Measurements from ENCODE around the gene SLC15A2.
"Not testable (repeated sequence)": the region's sequence is repeated elsewhere in the genome, so short reads cannot be mapped to it uniquely, and the experiment has no call there.

Gene SLC15A2

DNA sequence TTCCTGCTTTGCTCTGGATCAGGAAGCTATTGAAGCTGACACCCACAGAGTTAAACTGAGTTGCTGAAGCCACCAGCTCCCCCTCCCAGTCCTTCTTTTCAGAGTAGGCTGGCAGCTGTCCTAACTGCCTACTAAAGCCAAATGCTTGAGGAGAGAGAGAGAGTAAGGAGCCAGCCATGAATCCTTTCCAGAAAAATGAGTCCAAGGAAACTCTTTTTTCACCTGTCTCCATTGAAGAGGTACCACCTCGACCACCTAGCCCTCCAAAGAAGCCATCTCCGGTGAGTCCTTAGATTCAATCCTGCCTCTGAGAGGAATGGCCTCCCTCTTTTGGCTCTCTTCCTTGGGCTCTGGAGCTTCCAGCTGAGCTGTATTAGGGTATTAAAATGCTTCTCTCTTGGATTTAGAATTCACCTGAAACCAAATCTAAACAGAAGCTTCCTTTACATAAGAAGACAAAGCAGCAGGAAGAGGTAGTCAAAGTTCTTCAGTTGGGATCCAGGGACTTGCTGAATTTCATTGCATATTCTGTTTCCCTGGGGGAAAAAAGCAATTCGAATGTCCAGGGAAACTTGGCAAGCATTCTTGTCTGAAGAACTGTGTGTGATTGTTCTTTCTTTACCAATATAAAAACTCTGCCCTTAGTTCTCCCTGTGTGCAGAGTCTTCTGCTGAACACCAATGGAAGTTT, at the start of gene SLC15A2:
Gene SLC15A2 (plus strand): TSS at position 101 of the 690 bp plus-strand sequence. CDS start 76 bp downstream, at position 177.
- DNase-seq: no peak

GRCh38 chr3:121844892-121845291, 49.3 kb upstream of the SLC15A2 start:
- DNase-seq: no peak

- no peak for DNase-seq
These were observed 41.9 kb upstream of the SLC15A2 start for GRCh38 chr3:121852256-121852655.

DNA sequence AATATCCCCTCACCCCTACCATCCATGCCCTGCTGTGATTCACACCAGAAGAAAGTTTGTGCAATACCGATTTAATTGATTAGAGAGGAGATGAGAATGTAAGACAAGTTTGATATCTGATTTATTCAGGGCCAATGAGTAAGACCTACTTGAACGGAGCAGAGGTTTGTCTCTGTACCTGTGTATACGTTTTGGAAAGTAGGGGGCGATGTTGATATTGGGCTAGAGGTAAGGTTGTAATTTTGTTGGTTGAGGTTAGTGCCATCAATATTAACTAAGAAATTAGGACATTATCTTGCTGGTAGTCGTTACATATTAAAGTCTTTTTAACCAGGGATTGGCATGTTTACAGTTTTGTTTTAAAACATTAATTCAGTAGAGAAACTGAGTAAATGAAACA, 38.6 kb upstream of the SLC15A2 start:
- DNase-seq: no peak

DNA sequence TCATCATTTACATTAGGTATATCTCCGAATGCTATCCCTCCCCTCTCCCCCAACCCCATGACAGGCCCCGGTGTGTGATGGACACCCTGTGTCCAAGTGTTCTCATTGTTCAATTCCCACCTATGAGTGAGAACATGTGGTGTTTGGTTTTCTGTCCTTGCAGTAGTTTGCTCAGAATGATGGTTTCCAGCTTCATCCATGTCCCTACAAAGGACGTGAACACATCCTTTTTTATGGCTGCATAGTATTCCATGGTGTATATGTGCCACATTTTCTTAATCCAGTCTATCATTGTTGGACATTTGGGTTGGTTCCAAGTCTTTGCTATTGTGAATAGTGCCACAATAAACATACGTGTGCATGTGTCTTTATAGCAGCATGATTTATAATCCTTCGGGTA, 36.4 kb upstream of the SLC15A2 start:
- not testable (repeated sequence) for DNase-seq

DNA sequence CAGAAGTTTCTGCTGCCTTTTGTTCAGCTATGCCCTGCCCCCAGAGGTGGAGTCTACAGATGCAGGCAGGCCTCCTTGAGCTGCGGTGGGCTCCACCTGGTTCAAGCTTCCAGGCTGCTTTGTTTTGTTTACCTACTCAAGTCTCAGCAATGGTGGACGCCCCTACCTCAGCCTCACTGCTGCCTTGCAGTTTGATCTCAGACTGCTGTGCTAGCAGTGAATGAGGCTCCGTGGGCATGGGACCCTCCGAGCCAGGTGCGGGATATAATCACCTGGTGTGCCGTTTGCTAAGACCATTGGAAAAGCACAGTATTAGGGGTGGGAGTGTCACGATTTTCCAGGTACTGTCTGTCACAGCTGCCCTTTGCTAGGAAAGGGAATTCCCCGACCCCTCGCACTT, 31.0 kb upstream of the SLC15A2 start:
- DNase-seq: not testable (repeated sequence)

- DNase-seq: no peak
These were observed 30.4 kb upstream of the SLC15A2 start for GRCh38 chr3:121863801-121864200.

GRCh38 chr3:121869736-121870135, 24.5 kb upstream of the SLC15A2 start:
- no peak for DNase-seq

DNA sequence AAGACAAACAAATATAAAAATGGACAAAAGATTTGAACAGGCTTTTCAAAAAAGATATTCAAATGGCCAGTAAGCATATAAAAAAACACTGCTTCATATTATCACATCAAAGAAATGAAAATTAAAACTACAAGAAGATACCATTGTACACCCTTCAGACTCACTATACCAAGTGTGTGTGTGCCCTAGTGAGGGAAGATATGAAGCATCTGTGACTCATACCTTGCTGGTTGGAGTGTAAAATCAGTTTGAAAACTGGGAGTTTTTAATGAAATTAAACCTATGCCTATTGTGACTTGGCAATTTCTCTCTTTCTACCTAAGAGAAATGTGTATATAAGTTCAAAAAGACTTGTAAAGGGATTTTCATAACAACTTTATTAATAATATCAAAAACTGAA, 23.5 kb upstream of the SLC15A2 start:
- no peak for DNase-seq

DNA sequence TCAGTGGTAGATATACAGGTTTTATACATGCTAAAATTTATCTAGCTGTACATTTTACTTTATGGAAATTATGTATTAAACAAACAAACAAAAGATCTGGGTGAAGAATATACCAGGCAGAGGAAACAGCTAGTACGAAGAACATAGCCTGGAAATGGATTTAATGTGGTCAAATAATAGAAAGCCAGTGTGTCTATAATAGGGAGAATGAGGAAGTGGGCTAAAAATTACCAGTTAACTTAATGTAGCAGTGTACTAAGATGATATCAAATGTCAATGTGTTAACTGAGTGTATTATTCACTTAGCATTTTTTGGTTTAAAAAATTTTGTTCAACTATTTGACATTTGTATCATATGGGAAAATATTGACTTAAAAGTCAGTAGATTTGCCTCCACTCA, 22.8 kb upstream of the SLC15A2 start:
- DNase-seq: no peak

DNA sequence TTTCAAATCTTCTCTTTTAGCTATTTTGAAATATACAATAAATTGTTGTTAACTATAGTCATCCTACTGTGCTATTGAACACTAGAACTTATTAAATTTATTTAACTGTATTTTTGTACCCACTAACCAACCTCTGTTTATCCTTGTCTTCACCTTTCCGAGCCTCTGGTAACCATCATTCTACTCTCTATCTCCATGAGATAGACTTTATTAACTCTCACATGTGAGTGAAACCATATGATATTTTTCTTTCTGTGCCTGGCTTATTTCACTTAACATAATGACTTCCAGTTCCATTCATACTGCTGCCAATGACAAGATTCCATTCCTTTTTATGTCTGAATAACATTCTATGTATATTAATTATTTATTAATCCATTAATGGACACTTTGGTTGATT, 15.8 kb upstream of the SLC15A2 start:
- DNase-seq: no peak

DNA sequence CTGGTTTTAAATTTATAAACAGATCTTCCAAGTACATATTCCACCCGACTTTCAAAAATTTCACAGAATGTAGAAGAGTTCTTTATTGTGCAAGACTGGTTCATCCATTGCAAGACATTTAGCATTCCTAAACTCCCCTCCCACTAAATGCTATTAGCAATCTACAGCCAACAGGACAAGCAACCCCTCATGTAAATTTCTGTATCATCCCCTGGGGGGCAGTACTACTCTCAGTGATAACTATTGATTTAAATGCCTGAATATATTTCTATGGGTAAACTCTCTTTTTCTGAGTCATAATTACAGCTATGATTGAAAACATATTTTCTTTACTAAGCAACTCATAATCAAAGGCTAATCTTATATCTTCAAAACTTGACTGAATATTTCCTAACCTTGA, 10.7 kb upstream of the SLC15A2 start:
- DNase-seq: no peak

GRCh38 chr3:121885386-121885785, 8.8 kb upstream of the SLC15A2 start:
- DNase-seq: no peak

- DNase-seq: no peak
These were observed 920 bp downstream of the SLC15A2 start for GRCh38 chr3:121895121-121895520.

DNA sequence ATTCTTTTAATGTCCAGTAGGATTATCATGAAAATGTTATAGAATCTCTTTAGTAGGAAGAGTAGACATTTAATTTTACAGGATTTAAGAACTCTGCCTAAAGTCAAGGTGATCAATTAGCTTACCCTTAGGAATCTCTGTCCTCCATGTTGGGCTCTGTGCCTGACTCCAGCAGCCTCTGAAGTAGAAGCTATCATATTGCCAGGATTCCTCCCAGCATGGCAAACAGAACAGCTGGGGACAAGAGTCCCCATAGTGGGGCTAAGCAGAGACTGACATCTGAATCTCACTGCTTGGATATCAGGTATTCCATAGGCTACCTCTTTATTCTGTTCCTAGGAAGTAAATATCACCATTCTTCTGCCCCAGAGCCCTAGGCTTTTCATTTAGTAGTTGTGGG, 1.5 kb downstream of the SLC15A2 start:
- no peak for DNase-seq

DNA sequence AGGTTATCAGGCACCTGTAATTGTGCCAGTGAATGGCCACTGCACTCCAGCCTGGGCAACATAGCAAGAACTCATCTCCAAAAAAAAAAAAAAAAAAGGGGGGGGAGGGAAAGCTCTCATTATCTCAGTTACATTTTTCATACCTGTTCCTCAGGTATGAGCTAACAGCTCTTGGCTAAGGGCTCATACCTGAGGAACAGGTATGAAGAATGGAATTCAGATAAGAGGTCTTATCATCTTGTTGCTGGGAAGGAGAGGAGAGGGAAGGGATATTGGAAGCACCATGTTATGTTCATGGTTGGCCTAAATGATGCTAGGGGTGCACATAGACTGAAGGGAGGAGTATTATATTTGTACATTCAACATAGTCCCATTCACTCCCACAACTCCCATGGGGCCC, 2.6 kb downstream of the SLC15A2 start:
- DNase-seq: no peak

DNA sequence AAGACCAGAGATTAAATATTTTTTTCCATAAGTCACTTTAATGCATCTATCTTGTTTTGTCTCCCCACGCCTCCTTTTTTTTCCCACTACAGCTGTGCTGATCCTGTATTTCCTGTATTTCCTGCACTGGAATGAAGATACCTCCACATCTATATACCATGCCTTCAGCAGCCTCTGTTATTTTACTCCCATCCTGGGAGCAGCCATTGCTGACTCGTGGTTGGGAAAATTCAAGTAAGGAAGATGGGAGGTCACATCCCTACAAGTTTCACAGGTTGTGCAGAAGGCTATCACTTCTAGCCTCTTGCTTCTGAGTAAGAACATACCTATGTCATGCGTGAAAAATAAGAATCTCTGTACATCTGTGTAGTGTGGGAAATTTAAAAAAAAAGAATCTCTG, 3.1 kb downstream of the SLC15A2 start:
- DNase-seq: no peak

DNA sequence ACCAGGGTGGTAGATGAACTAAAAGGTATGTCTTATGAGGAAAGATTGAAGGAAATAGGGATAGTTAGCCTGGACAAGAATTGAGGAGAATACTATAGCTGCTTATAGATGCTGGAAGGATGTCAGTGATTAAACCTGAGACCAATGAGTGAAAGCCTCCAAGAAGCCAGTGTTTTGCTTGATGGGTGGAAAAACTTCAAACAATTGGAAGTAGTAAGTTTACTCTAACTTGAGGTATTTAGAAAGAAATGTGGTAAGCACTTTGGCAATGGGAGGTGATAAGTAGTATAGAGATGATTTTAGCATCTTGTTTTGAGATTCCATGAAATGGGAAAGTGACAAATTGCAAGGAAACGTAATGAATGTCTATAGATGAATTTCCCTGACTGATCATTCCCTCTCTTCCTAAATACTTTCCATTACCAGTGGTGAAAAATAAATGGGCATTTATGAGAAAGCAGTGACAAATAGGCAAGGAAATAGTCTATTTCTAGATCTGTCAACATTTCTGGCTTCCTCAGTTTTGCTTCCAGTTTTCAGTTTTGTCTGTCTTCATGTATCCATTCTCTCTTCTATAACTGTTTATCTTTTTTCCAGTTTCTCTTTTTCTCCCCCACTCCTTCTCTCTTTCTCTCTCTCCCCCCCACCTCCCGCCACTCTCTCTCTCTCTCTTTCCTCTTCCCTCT, 19.2 kb downstream of the SLC15A2 start:
- DNase-seq: no peak

DNA sequence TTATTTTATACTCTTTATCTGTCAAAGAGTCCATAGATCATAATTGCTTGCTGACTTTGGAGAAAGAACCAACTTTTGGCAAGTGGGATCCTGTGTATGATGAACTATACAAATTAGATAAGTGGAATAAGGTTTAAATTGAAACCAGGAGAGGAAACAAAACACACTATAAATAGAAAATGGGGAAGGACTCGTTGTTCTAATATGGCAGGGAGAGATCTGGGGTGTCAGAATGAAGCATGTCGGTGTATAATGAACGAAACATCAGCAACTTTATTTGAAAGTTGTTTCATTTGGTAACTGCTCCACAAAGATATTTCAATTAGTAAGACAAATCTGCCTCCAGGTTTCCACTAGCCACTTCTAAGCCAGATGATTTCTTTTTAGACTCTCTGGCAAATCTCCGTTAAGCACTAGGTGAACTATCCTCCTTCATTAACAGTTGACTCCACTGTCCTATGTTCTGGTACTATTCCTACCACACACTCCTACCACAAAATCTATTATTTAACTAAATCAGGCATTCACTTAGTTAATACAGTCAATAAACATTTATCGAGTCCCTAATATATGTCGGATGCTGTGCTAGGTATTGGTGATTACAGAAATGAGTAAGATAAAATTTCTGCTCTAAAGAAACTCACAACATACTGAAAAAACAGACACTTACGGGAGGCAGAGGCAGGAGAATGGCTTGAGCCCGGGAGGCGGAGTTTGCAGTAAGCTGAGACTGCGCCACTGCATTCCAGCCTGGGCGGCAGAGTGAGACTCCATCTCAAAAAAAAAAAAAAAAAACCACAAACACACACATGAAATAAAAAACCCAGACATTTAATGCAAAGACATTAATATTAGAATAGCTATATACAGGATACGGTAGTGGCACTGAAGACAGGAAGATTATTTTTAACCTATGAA, 20.1 kb downstream of the SLC15A2 start:
- DNase-seq: no peak

DNA sequence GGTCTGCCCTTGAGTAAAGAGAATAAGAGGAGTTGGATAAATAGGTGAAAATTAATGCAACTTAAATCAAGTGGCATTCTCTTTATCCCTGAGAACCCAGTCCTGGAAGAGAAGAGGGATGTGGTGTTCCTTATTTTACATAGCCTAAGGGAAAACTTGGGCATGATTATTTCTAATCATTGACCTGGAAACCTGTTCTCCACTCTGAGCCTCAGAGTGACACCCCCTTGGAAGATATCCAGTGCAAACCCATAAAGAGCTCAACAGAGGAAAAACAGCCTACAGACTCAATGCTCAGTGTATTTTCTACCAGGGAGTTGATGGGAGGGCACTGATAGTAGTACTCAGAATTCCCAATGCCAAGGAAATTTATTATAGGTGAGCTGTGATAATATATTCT, 22.0 kb downstream of the SLC15A2 start:
- DNase-seq: no peak

DNA sequence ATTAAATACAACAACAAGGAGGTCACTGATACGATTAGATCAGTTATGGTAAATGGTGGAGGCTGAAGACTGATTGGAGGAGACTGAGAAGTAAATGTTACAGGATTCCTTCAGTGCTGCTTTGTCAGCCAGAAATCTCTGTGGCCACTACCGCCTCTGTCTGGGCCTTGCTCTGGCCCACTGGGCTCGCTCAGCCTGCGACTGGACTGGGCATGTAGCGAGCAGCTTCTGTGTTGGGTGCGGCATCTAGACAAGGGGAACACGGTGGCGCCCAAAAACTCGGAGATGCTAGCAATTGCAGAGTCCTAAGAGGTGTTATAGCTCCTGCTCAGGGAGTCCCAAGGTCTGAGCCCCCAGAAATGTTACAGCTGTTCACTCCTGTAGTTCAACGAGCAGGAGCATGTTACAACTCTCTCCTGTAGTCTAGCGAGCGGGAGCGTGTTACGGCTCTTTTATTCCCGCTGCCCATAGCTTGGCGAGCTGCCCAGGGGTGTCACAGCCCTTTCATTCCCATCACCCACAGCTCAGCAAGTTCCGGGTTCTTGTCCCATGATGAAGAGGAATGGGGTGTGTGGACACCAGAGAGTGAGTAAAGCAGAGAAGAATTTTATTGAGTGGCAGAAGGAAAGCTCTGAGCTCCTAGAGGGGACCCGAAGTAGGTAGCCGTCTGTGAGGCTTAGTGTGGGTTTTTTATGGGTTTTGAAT, 24.7 kb downstream of the SLC15A2 start:
- no peak for DNase-seq

DNA sequence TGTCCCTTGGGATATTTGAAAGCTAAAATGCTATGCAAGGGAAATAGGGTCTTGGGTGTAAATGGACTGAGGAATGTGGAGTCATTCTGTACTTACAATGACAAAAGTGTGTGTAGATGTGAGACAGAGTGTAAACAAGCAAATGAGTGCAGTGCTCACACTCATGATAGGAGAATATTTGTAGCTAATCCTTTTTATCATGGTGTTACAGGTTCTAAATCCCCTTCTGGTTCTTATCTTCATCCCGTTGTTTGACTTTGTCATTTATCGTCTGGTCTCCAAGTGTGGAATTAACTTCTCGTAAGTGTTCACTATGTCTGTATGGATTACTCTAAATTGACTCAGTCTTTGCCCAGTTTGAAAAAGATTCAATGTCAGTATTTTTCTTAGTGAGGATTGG, 30.5 kb downstream of the SLC15A2 start:
- DNase-seq: no peak

DNA sequence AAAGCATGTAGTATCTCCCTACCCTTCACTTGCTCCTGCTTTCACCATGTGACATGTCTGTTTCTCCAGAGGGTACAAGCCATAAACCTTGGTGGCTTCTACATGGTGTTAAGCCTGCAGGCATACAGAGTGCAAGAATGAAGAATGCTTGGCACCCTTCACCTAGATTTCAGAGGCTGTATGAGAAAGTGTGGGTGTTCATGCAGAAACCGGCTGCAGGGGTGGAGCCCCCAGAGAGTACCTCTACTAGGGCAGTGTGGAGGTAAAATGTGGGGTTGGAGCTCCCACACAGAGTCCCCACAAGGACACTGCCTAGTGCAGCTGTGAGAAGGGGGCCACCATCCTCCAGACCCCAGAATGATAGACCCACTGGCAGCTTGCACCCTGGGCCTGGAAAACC, 32.2 kb downstream of the SLC15A2 start:
- no peak for DNase-seq

Measured in NCI-H2107 (cell line).